GM21360 (cell line): ENCODE data around the gene CGB5.
"Not testable (repeated sequence)": the region's sequence is repeated elsewhere in the genome, so short reads cannot be mapped to it uniquely, and the experiment has no call there.

Experiments
- ATAC-seq: cut with Tn5 transposase; IDR thresholded peaks from one replicate; pipeline ENCODE4 v1.9.1; 2021; ENCODE audit warnings: mild to moderate bottlenecking, moderate library complexity; ENCODE audit not compliant: unreplicated experiment

Gene CGB5

GRCh38 chr19:49056902-49057596, 13.4 kb downstream of the CGB5 start:
- ATAC-seq, result not testable (repeated sequence)

GRCh38 chr19:49057636-49058234, 14.1 kb downstream of the CGB5 start, which contains the start of gene CGB7:
Gene CGB7 (minus strand): TSS chr19:49057749. CDS start chr19:49055375, 2,374 bp downstream.
- no peak for ATAC-seq

GRCh38 chr19:49058562-49058961, 14.9 kb downstream of the CGB5 start:
- no peak for ATAC-seq

- ATAC-seq, result no peak
These were observed 15.4 kb downstream of the CGB5 start for GRCh38 chr19:49059053-49059452.

GRCh38 chr19:49061000-49061399, 17.4 kb downstream of the CGB5 start:
- ATAC-seq, result no peak

GRCh38 chr19:49061445-49061844, 17.8 kb downstream of the CGB5 start:
- ATAC-seq, result no peak

- ATAC-seq, result no peak
These were observed 20.5 kb downstream of the CGB5 start for GRCh38 chr19:49064029-49064629.

GRCh38 chr19:49064768-49065611, 21.3 kb downstream of the CGB5 start, which contains the start of gene NTF4:
Gene NTF4 (minus strand): TSS chr19:49064818. CDS start chr19:49061997, 2,821 bp downstream.
- ATAC-seq, result no peak

- ATAC-seq, result no peak
These were observed 22.4 kb downstream of the CGB5 start for GRCh38 chr19:49065905-49066512.

GRCh38 chr19:49067554-49067953, 23.9 kb downstream of the CGB5 start:
- no peak for ATAC-seq

GRCh38 chr19:49069026-49069425, 25.4 kb downstream of the CGB5 start:
- ATAC-seq, result no peak

GRCh38 chr19:49070416-49070815, 26.8 kb downstream of the CGB5 start:
- ATAC-seq, result no peak

GRCh38 chr19:49071860-49072547, 28.4 kb downstream of the CGB5 start:
- ATAC-seq, result no peak

- ATAC-seq, result no peak
These were observed 30.1 kb downstream of the CGB5 start for GRCh38 chr19:49073514-49074378.

- not testable (repeated sequence) for ATAC-seq
These were observed 31.2 kb downstream of the CGB5 start for GRCh38 chr19:49074869-49075268.

- no peak for ATAC-seq
These were observed 36.7 kb downstream of the CGB5 start for GRCh38 chr19:49080392-49080791.

GRCh38 chr19:49081273-49081672, 37.6 kb downstream of the CGB5 start:
- no peak for ATAC-seq

GRCh38 chr19:49084206-49085019, 40.8 kb downstream of the CGB5 start:
- no peak for ATAC-seq
